Hepatocyte (in vitro differentiated cells): Measurements from ENCODE around the gene SNRPA1. TPM values are rescaled to one million over a fixed set of nuclear protein-coding genes. Genes with fewer than 3 reads are reported as not detected.

Experiments
- DNase-seq: peaks from one replicate; pipeline ENCODE4 v3.0.0-alpha.2; 2016; ENCODE audit warnings: low spot score
- H2AFZ ChIP-seq: fragments of 200-600 bp; sonication (generic); 2 replicates; pipeline ENCODE4 v1.6.0; 2016; ENCODE audit warnings: antibody characterized with exemption, mild to moderate bottlenecking
- H3K27ac ChIP-seq: fragments of 200-600 bp; sonication (generic); 2 replicates; pipeline ENCODE4 v1.5.1; 2016; ENCODE audit warnings: mild to moderate bottlenecking
- H3K27me3 ChIP-seq: fragments of 200-600 bp; sonication (generic); 2 replicates; pipeline ENCODE4 v1.6.1; 2016
- H3K36me3 ChIP-seq: fragments of 200-600 bp; sonication (generic); replicated peaks from 2 replicates; pipeline ENCODE4 v1.5.1; 2016; ENCODE audit warnings: low read depth; ENCODE audit not compliant: insufficient read depth
- H3K4me1 ChIP-seq: fragments of 200-600 bp; sonication (generic); 2 replicates; pipeline ENCODE4 v1.5.1; 2016; ENCODE audit warnings: mild to moderate bottlenecking, moderate library complexity; ENCODE audit not compliant: insufficient read depth
- H3K4me2 ChIP-seq: fragments of 200-600 bp; sonication (generic); 2 replicates; pipeline ENCODE4 v1.6.0; 2016
- H3K4me3 ChIP-seq: fragments of 200-600 bp; sonication (generic); 2 replicates; pipeline ENCODE4 v1.5.1; 2016; ENCODE audit warnings: mild to moderate bottlenecking
- H3K79me2 ChIP-seq: fragments of 200-600 bp; sonication (generic); 2 replicates; pipeline ENCODE4 v1.6.0; 2017; ENCODE audit warnings: mild to moderate bottlenecking
- H3K9me2 ChIP-seq: fragments of 200-600 bp; sonication (generic); replicated peaks from 2 replicates; pipeline ENCODE4 v1.6.0; 2017; ENCODE audit warnings: mild to moderate bottlenecking; ENCODE audit not compliant: insufficient read depth
- H3K9me3 ChIP-seq: fragments of 200-600 bp; sonication (generic); 2 replicates; pipeline ENCODE4 v1.5.1; 2016; ENCODE audit warnings: low read depth, mild to moderate bottlenecking
- H4K20me1 ChIP-seq: fragments of 200-600 bp; sonication (generic); 2 replicates; pipeline ENCODE4 v1.6.0; 2016; ENCODE audit warnings: mild to moderate bottlenecking; ENCODE audit not compliant: insufficient read depth, poor library complexity, severe bottlenecking
- EZH2 ChIP-seq: fragments of 200-600 bp; sonication (generic); IDR thresholded peaks from 2 replicates; pipeline ENCODE4 v1.6.1; 2016; ENCODE audit warnings: antibody characterized with exemption, mild to moderate bottlenecking, borderline replicate concordance
- EZH2phosphoT487 ChIP-seq: fragments of 200-600 bp; sonication (generic); IDR thresholded peaks from one replicate; pipeline ENCODE4 v1.6.1; 2018; ENCODE audit warnings: antibody characterized with exemption, mild to moderate bottlenecking, low read depth, moderate library complexity; ENCODE audit not compliant: unreplicated experiment, severe bottlenecking
- WGBS: methylation state at CpG from one replicate; pipeline ENCODE4 v1.1.6; 2016; ENCODE audit warnings: low lambda C conversion rate; ENCODE audit errors: missing lambda C conversion rate; 5-methylcytosine and 5-hydroxymethylcytosine counted together
- polyA plus RNA-seq: library from polyadenylated mRNA; unstranded; fragments of >200 nt; fragmentation: Nextera tagmentation; extraction: Ambion mirVana; gene quantifications from 2 replicates; pipeline ENCODE4 v1.2.1, GENCODE V29; 2016
- total RNA-seq: library from RNA; depleted of rRNA; stranded (reverse); fragments of >200 nt; gene quantifications from 2 replicates; pipeline ENCODE4 v1.2.3, GENCODE V29; 2014
- TF ChIP-seq, protein P1 (sequence below): fragments of 200-600 bp; sonication (generic); IDR thresholded peaks from 2 replicates; pipeline ENCODE4 v1.5.1; 2016; ENCODE audit warnings: antibody characterized with exemption, mild to moderate bottlenecking; ENCODE audit not compliant: poor library complexity

The SNRPA1 gene
- total and polyA plus RNA-seq, 2 experiments from 2014 or later, result 54.7 to 110 TPM

GRCh38 chr15:101277943-101278564 is 17.0 kb downstream of the SNRPA1 start:
- peak overlapping the region; percentile 37 for H3K4me3 ChIP-seq
- H2AFZ ChIP-seq, result peak overlapping the region; percentile 47
- peaks cover 18% of the 10 kb centered on the region for H4K20me1 ChIP-seq
- peak overlapping the region; percentile 90 for H3K4me2 ChIP-seq
- peaks cover 22% of the 10 kb centered on the region for H3K4me1 ChIP-seq
- no peaks in the 10 kb centered on the region for H3K9me3 ChIP-seq
- TF ChIP-seq, protein P1, sequence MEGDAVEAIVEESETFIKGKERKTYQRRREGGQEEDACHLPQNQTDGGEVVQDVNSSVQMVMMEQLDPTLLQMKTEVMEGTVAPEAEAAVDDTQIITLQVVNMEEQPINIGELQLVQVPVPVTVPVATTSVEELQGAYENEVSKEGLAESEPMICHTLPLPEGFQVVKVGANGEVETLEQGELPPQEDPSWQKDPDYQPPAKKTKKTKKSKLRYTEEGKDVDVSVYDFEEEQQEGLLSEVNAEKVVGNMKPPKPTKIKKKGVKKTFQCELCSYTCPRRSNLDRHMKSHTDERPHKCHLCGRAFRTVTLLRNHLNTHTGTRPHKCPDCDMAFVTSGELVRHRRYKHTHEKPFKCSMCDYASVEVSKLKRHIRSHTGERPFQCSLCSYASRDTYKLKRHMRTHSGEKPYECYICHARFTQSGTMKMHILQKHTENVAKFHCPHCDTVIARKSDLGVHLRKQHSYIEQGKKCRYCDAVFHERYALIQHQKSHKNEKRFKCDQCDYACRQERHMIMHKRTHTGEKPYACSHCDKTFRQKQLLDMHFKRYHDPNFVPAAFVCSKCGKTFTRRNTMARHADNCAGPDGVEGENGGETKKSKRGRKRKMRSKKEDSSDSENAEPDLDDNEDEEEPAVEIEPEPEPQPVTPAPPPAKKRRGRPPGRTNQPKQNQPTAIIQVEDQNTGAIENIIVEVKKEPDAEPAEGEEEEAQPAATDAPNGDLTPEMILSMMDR, result no peak
- no peak for TF ChIP-seq EZH2phosphoT487
- H3K27me3 ChIP-seq, result no peaks in the 10 kb centered on the region
- H3K36me3 ChIP-seq, result no peaks in the 10 kb centered on the region
- peak; percentile 33 for DNase-seq
- H3K27ac ChIP-seq, result peak overlapping the region; percentile 90
- H3K9me2 ChIP-seq, result no peaks in the 10 kb centered on the region
- H3K79me2 ChIP-seq, result peaks cover 32% of the 10 kb centered on the region
- 80% methylated on average over 12 of the region's 12 CpGs for WGBS

GRCh38 chr15:101277038-101277822 is 17.8 kb downstream of the SNRPA1 start, which contains the start of gene SELENOS:
Gene SELENOS, minus strand, starts transcription at chr15:101277485. Its CDS starts 68 bp downstream, at chr15:101277417.
- WGBS, result 1% methylated on average over 71 of the region's 91 CpGs
- Histone ChIP-seq H3K4me2 (peak within 1 kb of the TSS; percentile 90), H2AFZ (peak within 1 kb of the TSS; percentile 71), H3K4me1 (peaks cover 22% of the 10 kb centered on the region), H4K20me1 (peaks cover 18% of the 10 kb centered on the region), H3K9me3 (no peaks in the 10 kb centered on the region), H3K9me2 (no peaks in the 10 kb centered on the region), H3K36me3 (no peaks in the 10 kb centered on the region), H3K27me3 (no peaks in the 10 kb centered on the region), H3K79me2 (peaks cover 32% of the 10 kb centered on the region), H3K27ac (peak within 1 kb of the TSS; percentile 98), H3K4me3 (peak within 1 kb of the TSS; percentile 86)
- no peak for TF ChIP-seq EZH2phosphoT487
- TF ChIP-seq, protein P1, result no peak
- TF ChIP-seq EZH2, result no peak
- DNase-seq, result peak; percentile 97

- WGBS, result 19% methylated on average over 14 of the region's 14 CpGs
- H3K36me3 ChIP-seq, result no peaks in the 10 kb centered on the region
- H4K20me1 ChIP-seq, result peaks cover 18% of the 10 kb centered on the region
- H3K79me2 ChIP-seq, result peaks cover 32% of the 10 kb centered on the region
- no peaks in the 10 kb centered on the region for H3K9me2 ChIP-seq
- H3K4me3 ChIP-seq, result peak overlapping the region; percentile 86
- H3K27ac ChIP-seq, result peak overlapping the region; percentile 98
- DNase-seq, result peak; percentile 59
- no peaks in the 10 kb centered on the region for H3K9me3 ChIP-seq
- TF ChIP-seq EZH2, result no peak
- TF ChIP-seq, protein P1, result peak; percentile 37
- peaks cover 22% of the 10 kb centered on the region for H3K4me1 ChIP-seq
- H3K27me3 ChIP-seq, result no peaks in the 10 kb centered on the region
- peak overlapping the region; percentile 90 for H3K4me2 ChIP-seq
- H2AFZ ChIP-seq, result peak overlapping the region; percentile 71
Measured at GRCh38 chr15:101276501-101277037, 18.5 kb downstream of the SNRPA1 start.
